ENCODE data around the gene TNPO2. TPM values are rescaled to one million over a fixed set of nuclear protein-coding genes. Genes with fewer than 3 reads are reported as not detected.

Gene TNPO2
- total and polyA plus RNA-seq, 2 experiments from 2014 or later: 37.1 to 83.0 TPM

DNA sequence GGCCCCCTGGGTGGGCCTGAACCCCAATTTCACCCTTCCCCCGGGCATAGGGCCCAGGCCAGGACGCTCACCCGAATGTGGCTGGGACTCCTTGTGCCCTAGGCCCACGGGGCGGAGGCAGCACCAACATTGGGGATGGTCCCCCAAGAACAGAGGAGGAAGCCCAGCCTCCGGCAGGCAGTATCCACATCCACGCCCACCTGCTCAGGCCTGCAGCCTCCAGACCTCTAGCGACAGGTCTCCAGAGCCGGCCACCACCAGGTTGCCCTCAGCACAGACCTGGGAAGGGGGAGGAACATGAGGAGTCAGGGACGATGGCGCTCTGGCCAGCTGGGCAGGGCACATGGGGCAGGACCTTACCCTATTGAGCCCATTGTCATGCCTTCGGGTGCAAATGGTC, 34.7 kb downstream of the TNPO2 start:
- Histone ChIP-seq H4K20me1 (replicated peaks; ENCODE audit: insufficient read depth) (no peaks in the 10 kb centered on the region), H3K4me3 (no peak overlapping the region), H3K9me2 (ENCODE audit: insufficient read depth) (no peaks in the 10 kb centered on the region), H3K36me3 (ENCODE audit: insufficient read depth) (no peaks in the 10 kb centered on the region), H3F3A (replicated peaks; ENCODE audit: low read depth) (no peaks in the 10 kb centered on the region), H3K27ac (ENCODE audit: low read depth) (no peak overlapping the region), H3K4me2 (no peak overlapping the region), H3K79me2 (replicated peaks; ENCODE audit: insufficient read depth) (no peaks in the 10 kb centered on the region), H3K27me3 (ENCODE audit: insufficient read depth) (no peaks in the 10 kb centered on the region), H3K4me1 (ENCODE audit: insufficient read depth) (no peaks in the 10 kb centered on the region), H2AFZ (no peak overlapping the region)
- ATAC-seq (no peak), DNase-seq (ENCODE audit: low spot score) (no peak)
- no peak for TF ChIP-seq EZH2phosphoT487 (IDR thresholded peaks at IDR 0.05; ENCODE audit: unreplicated experiment)
- TF ChIP-seq, protein P1, sequence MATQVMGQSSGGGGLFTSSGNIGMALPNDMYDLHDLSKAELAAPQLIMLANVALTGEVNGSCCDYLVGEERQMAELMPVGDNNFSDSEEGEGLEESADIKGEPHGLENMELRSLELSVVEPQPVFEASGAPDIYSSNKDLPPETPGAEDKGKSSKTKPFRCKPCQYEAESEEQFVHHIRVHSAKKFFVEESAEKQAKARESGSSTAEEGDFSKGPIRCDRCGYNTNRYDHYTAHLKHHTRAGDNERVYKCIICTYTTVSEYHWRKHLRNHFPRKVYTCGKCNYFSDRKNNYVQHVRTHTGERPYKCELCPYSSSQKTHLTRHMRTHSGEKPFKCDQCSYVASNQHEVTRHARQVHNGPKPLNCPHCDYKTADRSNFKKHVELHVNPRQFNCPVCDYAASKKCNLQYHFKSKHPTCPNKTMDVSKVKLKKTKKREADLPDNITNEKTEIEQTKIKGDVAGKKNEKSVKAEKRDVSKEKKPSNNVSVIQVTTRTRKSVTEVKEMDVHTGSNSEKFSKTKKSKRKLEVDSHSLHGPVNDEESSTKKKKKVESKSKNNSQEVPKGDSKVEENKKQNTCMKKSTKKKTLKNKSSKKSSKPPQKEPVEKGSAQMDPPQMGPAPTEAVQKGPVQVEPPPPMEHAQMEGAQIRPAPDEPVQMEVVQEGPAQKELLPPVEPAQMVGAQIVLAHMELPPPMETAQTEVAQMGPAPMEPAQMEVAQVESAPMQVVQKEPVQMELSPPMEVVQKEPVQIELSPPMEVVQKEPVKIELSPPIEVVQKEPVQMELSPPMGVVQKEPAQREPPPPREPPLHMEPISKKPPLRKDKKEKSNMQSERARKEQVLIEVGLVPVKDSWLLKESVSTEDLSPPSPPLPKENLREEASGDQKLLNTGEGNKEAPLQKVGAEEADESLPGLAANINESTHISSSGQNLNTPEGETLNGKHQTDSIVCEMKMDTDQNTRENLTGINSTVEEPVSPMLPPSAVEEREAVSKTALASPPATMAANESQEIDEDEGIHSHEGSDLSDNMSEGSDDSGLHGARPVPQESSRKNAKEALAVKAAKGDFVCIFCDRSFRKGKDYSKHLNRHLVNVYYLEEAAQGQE (IDR thresholded peaks at IDR 0.05; ENCODE audit: unreplicated experiment): no peak
- no peak for TF ChIP-seq ZNF331 (CRISPR knock-in tag; IDR thresholded peaks at IDR 0.05; ENCODE audit: low read depth)
- TF ChIP-seq POLR2AphosphoS5 (IDR thresholded peaks at IDR 0.05; ENCODE audit: low read depth): no peak
- TF ChIP-seq, protein P2, sequence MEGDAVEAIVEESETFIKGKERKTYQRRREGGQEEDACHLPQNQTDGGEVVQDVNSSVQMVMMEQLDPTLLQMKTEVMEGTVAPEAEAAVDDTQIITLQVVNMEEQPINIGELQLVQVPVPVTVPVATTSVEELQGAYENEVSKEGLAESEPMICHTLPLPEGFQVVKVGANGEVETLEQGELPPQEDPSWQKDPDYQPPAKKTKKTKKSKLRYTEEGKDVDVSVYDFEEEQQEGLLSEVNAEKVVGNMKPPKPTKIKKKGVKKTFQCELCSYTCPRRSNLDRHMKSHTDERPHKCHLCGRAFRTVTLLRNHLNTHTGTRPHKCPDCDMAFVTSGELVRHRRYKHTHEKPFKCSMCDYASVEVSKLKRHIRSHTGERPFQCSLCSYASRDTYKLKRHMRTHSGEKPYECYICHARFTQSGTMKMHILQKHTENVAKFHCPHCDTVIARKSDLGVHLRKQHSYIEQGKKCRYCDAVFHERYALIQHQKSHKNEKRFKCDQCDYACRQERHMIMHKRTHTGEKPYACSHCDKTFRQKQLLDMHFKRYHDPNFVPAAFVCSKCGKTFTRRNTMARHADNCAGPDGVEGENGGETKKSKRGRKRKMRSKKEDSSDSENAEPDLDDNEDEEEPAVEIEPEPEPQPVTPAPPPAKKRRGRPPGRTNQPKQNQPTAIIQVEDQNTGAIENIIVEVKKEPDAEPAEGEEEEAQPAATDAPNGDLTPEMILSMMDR (conservative IDR thresholded peaks at IDR 0.05; ENCODE audit: low read depth in 2 of 2): no peak
- no peak for TF ChIP-seq NANOG (IDR thresholded peaks at IDR 0.05; ENCODE audit: borderline replicate concordance)
- TF ChIP-seq, protein P3, sequence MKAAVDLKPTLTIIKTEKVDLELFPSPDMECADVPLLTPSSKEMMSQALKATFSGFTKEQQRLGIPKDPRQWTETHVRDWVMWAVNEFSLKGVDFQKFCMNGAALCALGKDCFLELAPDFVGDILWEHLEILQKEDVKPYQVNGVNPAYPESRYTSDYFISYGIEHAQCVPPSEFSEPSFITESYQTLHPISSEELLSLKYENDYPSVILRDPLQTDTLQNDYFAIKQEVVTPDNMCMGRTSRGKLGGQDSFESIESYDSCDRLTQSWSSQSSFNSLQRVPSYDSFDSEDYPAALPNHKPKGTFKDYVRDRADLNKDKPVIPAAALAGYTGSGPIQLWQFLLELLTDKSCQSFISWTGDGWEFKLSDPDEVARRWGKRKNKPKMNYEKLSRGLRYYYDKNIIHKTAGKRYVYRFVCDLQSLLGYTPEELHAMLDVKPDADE (IDR thresholded peaks at IDR 0.05): no peak
- no peak for TF ChIP-seq EZH2 (IDR thresholded peaks at IDR 0.05; ENCODE audit: low read depth, unreplicated experiment)
- TF ChIP-seq ZNF114 (CRISPR knock-in tag; IDR thresholded peaks at IDR 0.05): no peak
- TF ChIP-seq CREB1 (CRISPR knock-in tag; IDR thresholded peaks at IDR 0.05; ENCODE audit: low read depth): no peak
- TF ChIP-seq JUNB (IDR thresholded peaks at IDR 0.05; ENCODE audit: unreplicated experiment): no peak
- H3K4me1 Mint-ChIP-seq: no peaks in the 10 kb centered on the region
- H3K4me3 Mint-ChIP-seq: no peak overlapping the region
- peaks cover 14% of the 10 kb centered on the region for H3K27me3 Mint-ChIP-seq (ENCODE audit: insufficient read depth, low read depth, poor library complexity)
- H3K36me3 Mint-ChIP-seq (ENCODE audit: low read depth): no peaks in the 10 kb centered on the region; the same call in 2 of the 3 replicates
- H3K9me3 Mint-ChIP-seq: no peaks in the 10 kb centered on the region
- H3K27ac Mint-ChIP-seq: no peak overlapping the region

Measured in GM23338 (cell line).